Right forelimb (tissue), 1 donor: Measurements from ENCODE around the gene FTO.

ENCODE experiments used
- DNase-seq: peaks from one replicate; pipeline ENCODE4 v3.0.0-alpha.2; 2018

The FTO gene

GRCh38 chr16:54193665-54194333 is 489.8 kb downstream of the FTO start:
- DNase-seq, result peak; percentile 86

- DNase-seq, result peak; percentile 58
Measured at GRCh38 chr16:54194334-54194743, 490.4 kb downstream of the FTO start.

GRCh38 chr16:54197758-54198157 is 493.8 kb downstream of the FTO start:
- no peak for DNase-seq

GRCh38 chr16:54199487-54200160 is 495.7 kb downstream of the FTO start:
- DNase-seq, result no peak

GRCh38 chr16:54200161-54200534 is 496.2 kb downstream of the FTO start:
- no peak for DNase-seq

GRCh38 chr16:54200720-54201119 is 496.8 kb downstream of the FTO start:
- no peak for DNase-seq

GRCh38 chr16:54201200-54201599 is 497.2 kb downstream of the FTO start:
- DNase-seq, result no peak
